ENCODE data around the gene PCYT1A. TPM values are rescaled to one million over a fixed set of nuclear protein-coding genes. Genes with fewer than 3 reads are reported as not detected.

Gene PCYT1A
- total and polyA plus RNA-seq, 10 of the 15 experiments (the other 5 are each of a cell fraction or from before 2014, with no cell fraction given) = 10.8 to 64.3 (median 48.6) TPM

DNA sequence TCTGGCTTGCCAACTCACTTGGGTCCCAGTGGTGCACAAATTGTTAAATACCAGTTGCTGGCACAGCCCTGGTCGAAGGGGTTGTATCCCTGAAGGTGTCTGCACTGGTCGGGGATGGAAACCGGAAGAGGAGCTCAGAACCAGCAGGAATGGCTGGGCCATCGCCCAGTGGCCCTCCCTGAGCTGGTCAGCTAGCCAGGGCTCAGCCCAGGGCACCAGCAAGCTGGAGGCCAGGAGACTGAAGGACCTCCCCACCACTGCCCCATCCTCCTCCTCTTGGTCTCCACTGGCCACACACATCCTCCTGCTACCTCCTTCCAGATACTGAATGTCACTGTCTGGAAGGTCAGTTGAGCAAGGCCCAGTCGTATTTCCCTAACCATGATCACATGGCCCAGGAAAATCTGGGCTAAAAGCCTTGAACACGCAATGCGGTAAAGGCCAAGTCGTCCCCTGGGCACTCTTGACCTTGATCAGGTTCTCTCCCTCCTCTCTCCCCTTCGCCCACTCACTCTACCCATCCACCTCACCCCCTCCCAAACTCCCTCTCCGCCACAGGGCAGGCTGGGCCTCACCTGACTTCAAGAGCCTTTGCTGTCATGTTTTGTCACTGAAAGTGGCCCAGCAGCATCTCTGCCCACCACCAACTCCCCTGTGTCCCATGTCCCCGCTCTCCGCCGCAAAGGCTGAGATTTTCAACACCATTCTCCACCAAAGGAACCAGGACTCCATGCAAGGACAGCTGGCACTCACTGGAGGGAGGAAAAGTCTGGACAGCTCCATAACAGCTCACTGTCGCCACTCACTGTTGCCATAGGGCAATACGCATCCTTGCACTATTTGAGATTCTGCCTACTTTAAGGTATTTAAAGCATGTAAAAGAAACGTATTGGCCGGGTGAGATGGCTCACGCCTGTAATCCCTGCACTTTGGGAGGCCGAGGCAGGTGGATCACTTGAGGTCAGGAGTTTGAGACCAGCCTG lies 88.5 kb downstream of the PCYT1A start:
- SMC1A ChIA-PET (ENCODE audit: uncharacterized antibody, unreplicated experiment) = interaction anchor here (0.9 to 9.7 kb wide), 5 partner anchors 17 to 177 kb away, joined by 3 to 151 read pairs (median 3); partner anchors contain the start of gene SLC51A
- intact Hi-C loops (cut with micrococcal nuclease; ENCODE audit: unreplicated experiment) = loop anchor here (10.0 kb wide), 1 partner anchor 294 kb away; the partner anchor contains the start of gene TNK2

More for the DNA sequence above, 88.5 kb downstream of the PCYT1A start:
- TF ChIP-seq, protein P1, sequence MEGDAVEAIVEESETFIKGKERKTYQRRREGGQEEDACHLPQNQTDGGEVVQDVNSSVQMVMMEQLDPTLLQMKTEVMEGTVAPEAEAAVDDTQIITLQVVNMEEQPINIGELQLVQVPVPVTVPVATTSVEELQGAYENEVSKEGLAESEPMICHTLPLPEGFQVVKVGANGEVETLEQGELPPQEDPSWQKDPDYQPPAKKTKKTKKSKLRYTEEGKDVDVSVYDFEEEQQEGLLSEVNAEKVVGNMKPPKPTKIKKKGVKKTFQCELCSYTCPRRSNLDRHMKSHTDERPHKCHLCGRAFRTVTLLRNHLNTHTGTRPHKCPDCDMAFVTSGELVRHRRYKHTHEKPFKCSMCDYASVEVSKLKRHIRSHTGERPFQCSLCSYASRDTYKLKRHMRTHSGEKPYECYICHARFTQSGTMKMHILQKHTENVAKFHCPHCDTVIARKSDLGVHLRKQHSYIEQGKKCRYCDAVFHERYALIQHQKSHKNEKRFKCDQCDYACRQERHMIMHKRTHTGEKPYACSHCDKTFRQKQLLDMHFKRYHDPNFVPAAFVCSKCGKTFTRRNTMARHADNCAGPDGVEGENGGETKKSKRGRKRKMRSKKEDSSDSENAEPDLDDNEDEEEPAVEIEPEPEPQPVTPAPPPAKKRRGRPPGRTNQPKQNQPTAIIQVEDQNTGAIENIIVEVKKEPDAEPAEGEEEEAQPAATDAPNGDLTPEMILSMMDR (IDR thresholded peaks at IDR 0.05 in 2 of 3, conservative IDR thresholded peaks at IDR 0.05 in 1 of 3; ENCODE audit: control insufficient read depth in 2 of 3, extremely low read depth in 1 of 3, insufficient read depth in 1 of 3, low read depth in 3 of 3, low read length in 3 of 3) = peak in 2 of 3 experiments; percentile 18 to 25; a peak in 3 of 6 replicates
- TF ChIP-seq RELA (IDR thresholded peaks at IDR 0.05; ENCODE audit: borderline replicate concordance, partially characterized antibody) (no peak), RAD21 (IDR thresholded peaks at IDR 0.05; ENCODE audit: insufficient read depth, low read depth, low read length) (peak; percentile 28; the same call in 1 of the 2 replicates)
- FAIRE-seq (no peak), DNase-seq (ENCODE audit: low read depth, low spot score) (no peak), ATAC-seq (no peak)
- in situ Hi-C loops (cut with MboI) = no loop called here
- H3K27me3 ChIP-seq (replicated peaks in 1 of 2; ENCODE audit: control insufficient read depth in 2 of 2, insufficient read depth in 2 of 2, low read length in 1 of 2) = no peaks in the 10 kb centered on the region
- H3K36me3 ChIP-seq (ENCODE audit: control insufficient read depth in 2 of 2, insufficient read depth in 2 of 2, low read length in 1 of 2) = no peaks in the 10 kb centered on the region
- no peaks in the 10 kb centered on the region for H4K20me1 ChIP-seq (ENCODE audit: control insufficient read depth, insufficient read depth)
- WGBS (ENCODE audit: insufficient coverage, insufficient replicate concordance, low lambda C conversion rate, missing lambda C conversion rate) = 63% methylated on average over 19 of the region's 19 CpGs
- no peak overlapping the region for H3K4me2 ChIP-seq (ENCODE audit: control insufficient read depth, insufficient read depth)
- no peak overlapping the region for H3K9ac ChIP-seq (ENCODE audit: control insufficient read depth, insufficient read depth, low read length)
- no peak overlapping the region for H2AFZ ChIP-seq (ENCODE audit: control insufficient read depth, low read depth, low read length)
- H3K4me1 ChIP-seq (ENCODE audit: control insufficient read depth, insufficient read depth, low read length) = peaks cover 21% of the 10 kb centered on the region
- ChIA-PET POLR2A (interaction anchor here (1.0 kb wide), 1 partner anchor 22 kb away, joined by 4 read pairs; no protein-coding TSS in a partner anchor), RAD21 (ENCODE audit: unreplicated experiment) (interaction anchor here (0.6 to 4.9 kb wide), 6 partner anchors 19 to 177 kb away, joined by 3 to 82 read pairs (median 4); no protein-coding TSS in a partner anchor), CTCF (interaction anchor here (0.6 to 6.3 kb wide), 7 partner anchors 12 to 320 kb away, joined by 3 to 157 read pairs (median 3); no protein-coding TSS in a partner anchor)
- H3K9me3 ChIP-seq (replicated peaks; ENCODE audit: control insufficient read depth, insufficient read depth, low read length) = no peaks in the 10 kb centered on the region
- H3K79me2 ChIP-seq (ENCODE audit: control insufficient read depth, insufficient read depth, low read length) = no peaks in the 10 kb centered on the region
- no TSS peak for BruUV-seq (replicated peaks)
- no peak overlapping the region for H3K4me3 ChIP-seq
- H3K27ac ChIP-seq (ENCODE audit: control insufficient read depth, insufficient read depth) = no peak overlapping the region

Data from GM12878 (cell line).